Right lung (tissue), 5 donors: ENCODE results near the gene ABCA10. TPM values are rescaled to one million over a fixed set of nuclear protein-coding genes. Genes with fewer than 3 reads are reported as not detected.

ENCODE experiments used
- DNase-seq, 2 donors: peaks; one replicate each; pipeline ENCODE4 v3.0.0-alpha.2; 2013
- polyA plus RNA-seq, 5 donors: library from polyadenylated mRNA; unstranded; fragments of 120-200 nt; gene quantifications; one replicate each; pipeline versions ENCODE4 v1.2.1 to v1.2.3, GENCODE V29; 2013; ENCODE audit warnings: inconsistent platforms in 1 of 5, low replicate concordance in 1 of 5; ENCODE audit not compliant: insufficient read length in 5 of 5, insufficient read depth in 1 of 5

ABCA10 gene
- polyA plus RNA-seq, 5 donors: 4.4 to 18.2 (median 9.7) TPM

- DNase-seq: no peak
These were observed 61.7 kb downstream of the ABCA10 start for GRCh38 chr17:69166957-69167356.

DNA sequence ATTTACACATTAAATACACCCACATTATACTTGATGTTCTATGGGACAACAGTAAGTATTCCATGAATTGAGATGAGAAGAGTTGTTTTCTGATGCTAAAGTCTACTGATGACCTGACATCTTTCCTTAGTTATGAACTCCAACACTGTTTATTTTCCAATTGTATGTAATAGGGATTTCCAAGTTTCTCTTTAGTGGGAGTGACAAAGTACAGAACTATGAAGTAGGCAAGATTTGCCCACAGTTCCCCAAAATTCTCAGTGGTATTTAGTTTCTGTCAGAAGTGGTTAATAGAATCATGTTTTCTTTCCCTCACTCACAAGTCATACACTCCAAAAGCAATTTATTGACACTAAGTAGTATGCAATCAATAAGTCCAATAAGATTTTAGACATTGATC, 64.4 kb downstream of the ABCA10 start:
- DNase-seq: no peak

DNA sequence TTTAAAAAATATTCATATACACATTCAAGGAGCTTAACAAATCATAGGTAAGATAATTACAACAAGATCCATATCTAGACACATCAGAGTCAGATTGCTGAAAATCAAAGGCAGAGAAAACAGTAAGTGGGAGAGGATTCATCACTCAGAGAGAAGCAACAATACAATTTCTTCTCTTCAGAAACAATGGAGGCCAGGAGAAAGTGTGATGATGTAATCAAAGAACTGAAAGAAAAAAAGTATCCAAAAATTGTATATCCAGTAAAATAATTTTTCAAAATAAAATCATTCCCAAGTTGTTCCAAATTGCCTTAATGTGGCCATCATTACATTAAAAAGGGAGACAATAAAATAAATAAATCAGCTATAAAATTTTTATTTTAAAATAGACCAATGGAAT, 69.2 kb downstream of the ABCA10 start:
- no peak for DNase-seq

DNA sequence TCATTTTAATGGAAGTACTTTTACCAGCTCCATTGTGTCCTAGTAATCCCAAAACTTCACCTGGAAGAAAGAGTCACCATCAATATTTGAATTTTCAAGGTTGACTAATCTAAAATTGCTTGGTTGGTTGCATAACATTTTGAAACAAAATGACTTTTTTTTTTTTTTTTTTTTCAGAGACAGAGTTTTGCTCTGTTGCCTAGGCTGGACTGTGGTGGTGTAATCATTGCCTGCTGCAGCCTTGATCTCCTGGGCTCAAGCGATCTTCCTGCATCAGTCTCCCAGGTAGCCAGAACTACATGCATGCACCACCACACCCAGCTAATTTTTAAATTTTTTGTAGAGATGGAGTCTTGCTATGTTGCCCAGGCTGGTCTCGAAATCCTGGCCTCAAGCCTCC, 74.4 kb downstream of the ABCA10 start:
- no peak for DNase-seq

- no peak for DNase-seq
These were observed 78.3 kb downstream of the ABCA10 start for GRCh38 chr17:69150333-69150732.

DNA sequence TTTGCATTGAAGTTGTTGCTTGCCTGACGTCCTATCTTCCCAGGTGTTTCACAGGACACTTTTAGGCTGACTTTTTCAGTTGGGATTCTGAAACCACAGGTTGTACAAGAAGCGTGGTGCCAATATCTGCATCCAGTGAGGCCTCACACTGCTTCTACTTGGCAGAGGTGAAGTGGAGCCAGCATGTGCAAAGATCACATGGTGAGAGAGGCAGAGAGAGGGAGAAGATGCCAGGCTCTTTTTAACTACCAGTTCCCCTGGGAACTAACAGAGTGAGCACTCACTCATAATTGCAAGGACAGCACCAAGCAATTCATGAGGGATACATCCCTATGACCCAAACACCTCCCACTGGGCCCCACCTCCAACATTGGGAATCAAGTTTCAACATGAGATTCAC, 81.2 kb downstream of the ABCA10 start:
- DNase-seq: no peak

GRCh38 chr17:69144331-69145255, 84.0 kb downstream of the ABCA10 start:
- DNase-seq: no peak

DNA sequence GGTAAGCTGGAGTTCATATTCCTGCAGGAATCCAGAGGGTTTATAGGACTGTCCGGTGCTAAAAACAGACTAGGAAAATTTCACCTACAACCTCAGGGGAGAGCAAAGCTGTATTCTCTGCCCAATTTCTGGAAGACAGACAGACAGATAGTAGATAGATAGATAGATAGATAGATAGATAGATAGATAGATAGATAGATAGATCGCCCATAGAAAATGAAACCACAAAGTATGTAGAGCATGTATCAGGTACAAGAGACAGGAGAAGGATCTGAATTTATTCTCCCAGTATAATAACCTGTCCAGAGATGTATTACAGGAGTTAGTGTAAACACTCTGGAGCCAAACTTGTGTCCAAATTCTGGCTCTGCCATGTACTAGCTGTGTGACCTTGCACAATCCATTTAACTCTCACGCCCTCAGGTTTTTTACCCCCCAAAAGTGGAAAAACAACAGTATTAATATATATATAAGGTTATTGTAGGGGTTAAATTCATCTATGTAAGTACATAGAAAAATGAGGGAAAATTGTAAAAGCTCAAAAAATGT, 84.9 kb downstream of the ABCA10 start:
- no peak for DNase-seq

DNA sequence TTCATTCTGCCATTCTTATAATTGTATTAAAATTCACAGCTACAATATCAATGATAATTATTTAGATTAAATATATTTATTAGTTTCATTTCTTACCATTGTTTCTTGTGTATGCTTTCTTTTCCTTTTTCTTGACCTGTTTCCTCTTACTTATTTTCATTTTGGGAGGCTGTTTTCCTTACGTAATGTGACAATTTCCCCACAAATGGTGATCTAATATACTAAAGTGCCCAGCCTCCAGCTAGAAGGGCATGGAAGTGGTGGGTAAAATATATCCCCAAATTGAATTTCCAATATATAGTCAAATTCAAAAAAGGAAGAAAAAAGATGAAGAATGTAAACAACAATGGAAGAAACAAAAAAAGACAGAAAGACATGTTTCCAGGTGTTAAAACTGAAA, 85.5 kb downstream of the ABCA10 start:
- no peak for DNase-seq

DNA sequence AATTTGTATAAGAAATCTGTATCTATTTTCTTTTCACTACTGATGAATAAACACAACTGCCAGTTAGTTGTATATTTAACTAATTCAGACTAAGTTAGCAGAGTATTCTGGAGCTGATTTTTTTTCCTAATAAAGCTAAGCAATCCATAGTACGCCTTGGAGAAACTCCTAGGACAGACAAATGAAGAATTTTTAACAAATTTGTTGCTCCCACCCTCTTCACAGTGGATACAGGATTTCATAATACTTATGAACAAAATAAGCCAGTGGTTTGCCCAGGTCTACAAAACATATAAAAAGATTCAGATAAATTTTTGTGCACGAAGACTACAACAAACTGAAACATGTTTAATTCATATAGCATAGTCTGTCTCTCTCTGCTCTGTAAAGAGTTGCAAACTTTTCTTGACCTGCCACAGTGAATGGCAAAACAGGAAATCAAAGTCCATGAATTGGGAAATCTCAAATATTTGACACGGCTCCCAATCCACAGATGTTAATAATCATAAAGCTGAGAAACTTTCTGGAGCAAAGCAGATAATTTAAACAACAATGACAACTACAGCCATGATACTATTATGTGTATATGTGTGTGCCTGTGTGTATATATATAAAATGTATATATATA, 86.3 kb downstream of the ABCA10 start:
- peak; percentile 79 to 88 for DNase-seq

GRCh38 chr17:69141431-69142174, 87.0 kb downstream of the ABCA10 start, which contains the start of gene ABCA6:
Gene ABCA6 (minus strand): TSS chr17:69141895. CDS start chr17:69140703, 1,192 bp downstream.
- peak; percentile 61 to 77 for DNase-seq

- DNase-seq: no peak
These were observed 94.5 kb downstream of the ABCA10 start for GRCh38 chr17:69134112-69134511.

DNA sequence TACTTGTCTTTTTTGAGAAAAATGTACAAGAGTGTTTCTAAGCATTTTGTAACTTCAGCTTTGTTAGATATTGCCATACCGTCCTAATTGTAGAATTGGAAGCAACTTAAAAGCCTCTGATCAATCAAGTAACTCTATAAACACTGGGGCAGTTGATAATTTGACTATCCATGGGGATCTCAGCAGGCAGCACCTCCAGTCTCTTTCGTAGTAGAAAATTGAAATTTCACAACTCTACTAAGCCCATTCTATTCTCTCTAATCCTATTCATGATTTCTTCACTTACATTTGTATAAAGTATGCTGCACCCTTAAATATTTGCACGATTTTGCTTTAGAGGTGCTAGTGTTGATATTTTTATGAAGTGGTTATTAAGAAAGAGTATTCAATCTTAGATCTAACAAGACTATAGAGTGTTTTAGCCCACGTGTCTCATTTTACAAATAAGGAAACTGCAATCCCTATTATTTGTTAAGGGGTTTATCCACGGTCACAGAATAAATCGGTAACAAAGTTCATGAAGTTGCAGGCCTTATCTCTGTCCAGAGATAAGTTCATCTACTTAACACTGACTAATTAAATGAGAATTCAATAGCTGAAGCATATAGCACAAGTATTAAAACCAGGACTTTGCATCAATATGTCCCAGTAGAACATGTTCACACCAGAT, 97.9 kb downstream of the ABCA10 start:
- no peak for DNase-seq

DNA sequence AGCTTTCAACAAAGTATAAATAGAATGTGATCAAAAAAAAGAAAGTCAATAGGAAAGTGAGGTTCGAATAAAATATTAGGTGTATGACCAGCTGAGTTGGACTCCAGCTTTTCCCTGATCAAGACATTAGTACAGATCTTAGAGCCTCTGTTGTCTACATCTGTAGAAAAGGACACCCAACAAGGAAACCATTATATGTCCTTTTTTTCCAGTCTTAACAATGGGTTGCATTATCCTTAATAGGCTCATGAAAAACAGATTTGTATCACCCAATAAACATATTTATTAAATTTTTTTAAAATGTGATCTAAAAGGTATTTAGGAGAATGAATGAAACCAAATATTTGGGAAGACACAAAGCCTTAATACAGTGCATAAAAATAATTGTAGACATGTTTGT, 105.0 kb downstream of the ABCA10 start:
- DNase-seq: no peak

DNA sequence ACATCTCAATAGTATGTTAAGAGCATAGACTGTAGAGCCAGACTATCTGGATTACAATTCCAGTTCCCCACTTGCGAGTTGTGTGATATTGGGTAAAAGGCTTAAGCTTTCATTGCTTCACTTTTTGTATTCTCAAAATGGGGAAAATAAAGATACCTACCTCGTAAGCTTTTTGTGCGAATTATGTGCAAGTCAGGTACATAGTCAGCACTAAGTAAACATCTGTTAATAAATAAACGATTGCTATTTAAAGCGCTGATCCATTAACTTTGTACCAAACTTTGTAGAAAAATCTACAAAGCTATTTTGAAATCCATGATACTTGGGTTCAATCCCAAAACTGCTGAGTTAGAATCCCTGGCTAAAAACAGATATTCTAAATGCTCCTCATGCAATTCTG, 106.6 kb downstream of the ABCA10 start:
- DNase-seq: no peak

- no peak for DNase-seq
These were observed 110.5 kb downstream of the ABCA10 start for GRCh38 chr17:69117855-69118784.

DNA sequence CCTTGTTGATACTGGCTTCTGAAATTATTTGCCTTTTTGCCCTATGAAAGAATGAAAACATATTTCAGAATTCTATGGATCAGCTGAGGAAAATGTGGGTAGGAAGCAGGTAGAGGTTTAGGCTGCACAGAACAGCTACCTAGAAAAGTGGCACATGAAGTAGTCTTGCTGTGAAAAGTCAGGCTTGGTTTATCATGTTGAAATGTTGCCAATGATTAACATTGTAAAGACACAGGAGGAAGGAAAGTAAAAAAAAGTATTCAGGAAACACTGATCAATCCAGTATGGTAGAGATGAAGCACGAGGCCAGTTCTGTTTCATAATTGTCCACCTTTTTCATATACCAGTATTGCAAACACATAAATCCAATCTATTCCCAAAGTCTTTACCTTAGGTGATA, 116.8 kb downstream of the ABCA10 start:
- DNase-seq: no peak

GRCh38 chr17:69105907-69106730, 122.5 kb downstream of the ABCA10 start:
- no peak for DNase-seq

DNA sequence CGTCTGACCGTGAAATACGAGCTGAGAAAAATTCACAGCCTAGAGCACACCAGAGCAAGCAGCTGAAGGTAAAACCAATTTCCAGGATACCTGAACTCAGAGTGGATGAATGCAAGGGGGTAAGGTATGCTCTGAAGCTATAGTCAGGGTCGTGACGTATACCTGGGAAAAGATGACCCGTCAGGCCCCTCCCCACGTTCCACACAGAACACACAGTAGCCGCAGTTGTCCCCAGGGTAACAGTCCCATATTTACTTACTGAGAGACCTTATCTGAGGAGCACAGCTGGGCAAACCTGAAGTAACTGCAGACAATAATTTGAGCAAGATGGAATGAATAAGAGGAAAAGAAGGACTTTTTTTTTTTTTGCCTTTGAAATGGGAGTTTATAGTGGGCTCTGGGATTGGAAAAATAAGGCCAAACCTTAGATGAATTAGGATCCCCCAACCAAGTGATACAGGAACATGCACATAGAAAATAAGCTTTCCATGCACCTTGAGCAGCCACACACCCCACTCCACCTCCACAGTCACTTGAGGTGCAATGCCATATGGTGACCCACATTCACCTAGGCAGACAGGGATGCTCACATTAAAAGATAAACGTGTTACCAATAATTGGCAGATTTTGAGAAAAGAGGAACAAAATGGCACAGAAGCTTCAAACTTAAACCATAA, 124.9 kb downstream of the ABCA10 start:
- DNase-seq: no peak
